Kidney (tissue), 22 donors: ENCODE data around the gene TNFRSF1B. TPM values are rescaled to one million over a fixed set of nuclear protein-coding genes. Genes with fewer than 3 reads are reported as not detected.

Experiments
- DNase-seq, 5 donors: peaks; one replicate each; pipeline ENCODE4 v3.0.0-alpha.2; 2013 to 2020
- FAIRE-seq: peaks from 2 replicates; lab custom pipeline; 2012; peaks lifted over from hg19 to GRCh38; lab: Jason Lieb, UNC
- H3K27ac ChIP-seq, 2 donors: one replicate each; pipeline ENCODE4 v1.7.0; 2013; ENCODE audit warnings: low read depth in 2 of 2, low read length in 2 of 2, inconsistent platforms in 1 of 2
- H3K27me3 ChIP-seq: one replicate; pipeline ENCODE4 v1.7.1; 2013; ENCODE audit warnings: low read length, inconsistent platforms; ENCODE audit not compliant: control insufficient read depth, insufficient read depth
- H3K36me3 ChIP-seq, 3 donors: one replicate each; pipeline versions ENCODE4 v1.7.0 to v1.7.1; 2013; ENCODE audit warnings: low read length in 3 of 3, control low read depth in 1 of 3, inconsistent platforms in 1 of 3; ENCODE audit not compliant: insufficient read depth in 3 of 3, control insufficient read depth in 2 of 3
- H3K4me1 ChIP-seq, 3 donors: one replicate each; pipeline versions ENCODE4 v1.7.0 to v1.7.1; 2013; ENCODE audit warnings: low read length in 3 of 3, inconsistent platforms in 1 of 3, low read depth in 1 of 3; ENCODE audit not compliant: control insufficient read depth in 2 of 3, insufficient read depth in 2 of 3
- H3K4me3 ChIP-seq, 3 donors: one replicate each; pipeline versions ENCODE4 v1.7.0 to v1.8.1; 2013; ENCODE audit warnings: low read length in 3 of 3, control low read depth in 1 of 3, inconsistent platforms in 1 of 3
- H3K9ac ChIP-seq, 3 donors: one replicate each; pipeline versions ENCODE4 v1.7.0 to v1.7.1; 2013; ENCODE audit warnings: low read length in 3 of 3, control low read depth in 1 of 3, inconsistent platforms in 1 of 3
- H3K9me3 ChIP-seq, 3 donors: one replicate each; pipeline versions ENCODE4 v1.7.0 to v1.7.1; 2013; ENCODE audit warnings: low read length in 3 of 3, control low read depth in 1 of 3, inconsistent platforms in 1 of 3; ENCODE audit not compliant: control insufficient read depth in 2 of 3, insufficient read depth in 1 of 3
- CTCF ChIP-seq: IDR thresholded peaks from 3 replicates; pipeline ENCODE4 v1.5.1; 2012; ENCODE audit warnings: mild to moderate bottlenecking, moderate library complexity, borderline replicate concordance; ENCODE audit not compliant: insufficient read depth; ENCODE audit errors: extremely low read depth
- intact Hi-C: fragments of 100-400 bp; cut with DNase I; formaldehyde crosslinking; loops from one replicate; pipeline ENCODE4 v1.11.1; 2022
- long read RNA-seq, 10 donors: library from polyadenylated mRNA in 1 of 10; unstranded in 1 of 10; transcript quantifications; one replicate each; pipeline ENCODE4 v2.0.0 and lab custom pipeline, GENCODE V29; 2021 to 2026
- polyA plus RNA-seq: library from polyadenylated mRNA; stranded (reverse); fragments of 350-450 nt; fragmentation: Illumina TruSeq; extraction: RNeasy Lipid Tissue Mini Kit (QIAGEN cat#74804); gene quantifications from one replicate; pipeline ENCODE4 v1.2.3, GENCODE V29; 2014; ENCODE audit warnings: low read depth, low replicate concordance; ENCODE audit not compliant: insufficient read depth
- total RNA-seq: library from RNA; stranded (reverse); fragmentation: NEBNext Ultra II Directional; extraction: Animal tissue kit (Norgen Biotek cat#: 25700); gene quantifications from one replicate; pipeline ENCODE4 v1.2.1, GENCODE V29; 2021
- donor health status: control.
- donor health status: control.
- donor health status: control.
- donor health status: control.
- donor health status: control.
- donor health status: DM: yes; HTN: yes; CAD: no.
- donor health status: Normal renal cell carcinoma (clear cell type).

Gene TNFRSF1B
- total RNA-seq (47.1 TPM), polyA plus RNA-seq (7.7 TPM)
- long read RNA-seq, donor 1, result 0 reads
- long read RNA-seq, donor 2, result 0 reads
- long read RNA-seq, donor 3, partial matches to known transcripts, result 5 of 5 reads
- long read RNA-seq, donor 3, other reads (novel, unspliced or antisense), result 0 of 5 reads
- long read RNA-seq, donor 4, partial matches to known transcripts, result 0 of 1 reads
- long read RNA-seq, donor 4, other reads (novel, unspliced or antisense), result 0 of 1 reads
- long read RNA-seq, donor 5, result 0 reads
- long read RNA-seq, donor 6, result 0 reads
- long read RNA-seq, donor 7, transcript TNFRSF1B-201 (10 exons, 3,683 nt), result major isoform, 15 of 38 reads
- long read RNA-seq, donor 7, partial matches to known transcripts, result 2 of 38 reads
- long read RNA-seq, donor 7, other reads (novel, unspliced or antisense), result 21 of 38 reads
- long read RNA-seq, donor 8, result 0 reads
- long read RNA-seq, donor 9, result 0 reads
- long read RNA-seq, donor 10, result 0 reads

DNA sequence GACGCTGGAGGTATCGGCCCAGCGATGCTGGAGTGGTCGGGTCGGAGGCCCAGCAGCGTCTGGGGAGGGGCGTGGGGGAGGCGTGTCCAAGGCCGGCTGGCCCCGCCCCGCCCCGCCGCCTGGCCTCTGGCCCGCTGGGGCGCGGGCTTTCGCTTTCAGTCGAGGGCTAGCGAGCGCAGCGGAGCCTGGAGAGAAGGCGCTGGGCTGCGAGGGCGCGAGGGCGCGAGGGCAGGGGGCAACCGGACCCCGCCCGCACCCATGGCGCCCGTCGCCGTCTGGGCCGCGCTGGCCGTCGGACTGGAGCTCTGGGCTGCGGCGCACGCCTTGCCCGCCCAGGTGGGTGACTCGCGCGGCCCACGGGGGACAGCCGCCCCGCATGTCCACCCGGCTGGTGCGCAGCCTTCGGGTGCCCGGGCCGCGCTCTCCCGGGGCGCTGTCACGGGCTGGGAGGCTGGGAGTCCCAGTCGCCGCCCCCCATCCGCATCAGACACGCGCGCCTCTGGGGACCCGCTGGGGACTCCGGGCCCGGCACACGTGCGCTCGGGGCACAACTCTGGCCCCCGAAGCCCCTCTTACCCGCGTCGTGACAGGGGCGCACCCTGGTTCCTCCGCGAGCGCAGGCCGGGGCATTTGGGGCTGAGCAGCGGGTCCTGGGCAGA lies at the start of gene TNFRSF1B:
Gene TNFRSF1B, plus strand, starts transcription at position 158 of the 659 bp plus-strand sequence. Its CDS starts 101 bp downstream, at position 259.
- peak within 1 kb of the TSS in 2 of 3 donors; percentile 55 to 65 for H3K4me3 ChIP-seq
- no peaks in the 10 kb centered on the region for H3K27me3 ChIP-seq
- peaks cover 0 to 11% (median 0%) of the 10 kb centered on the region in 3 donors for H3K4me1 ChIP-seq
- intact Hi-C loops, result no loop called here
- FAIRE-seq, result no peak
- no peak for TF ChIP-seq CTCF
- H3K9ac ChIP-seq, result peak within 1 kb of the TSS in 2 of 3 donors; percentile 44 to 73
- peak within 1 kb of the TSS; percentile 78 to 79 for H3K27ac ChIP-seq
- no peaks in the 10 kb centered on the region for H3K36me3 ChIP-seq
- DNase-seq, result peak in 4 of 5 donors; percentile 39 to 90 (median 68)
- no peaks in the 10 kb centered on the region for H3K9me3 ChIP-seq

DNA sequence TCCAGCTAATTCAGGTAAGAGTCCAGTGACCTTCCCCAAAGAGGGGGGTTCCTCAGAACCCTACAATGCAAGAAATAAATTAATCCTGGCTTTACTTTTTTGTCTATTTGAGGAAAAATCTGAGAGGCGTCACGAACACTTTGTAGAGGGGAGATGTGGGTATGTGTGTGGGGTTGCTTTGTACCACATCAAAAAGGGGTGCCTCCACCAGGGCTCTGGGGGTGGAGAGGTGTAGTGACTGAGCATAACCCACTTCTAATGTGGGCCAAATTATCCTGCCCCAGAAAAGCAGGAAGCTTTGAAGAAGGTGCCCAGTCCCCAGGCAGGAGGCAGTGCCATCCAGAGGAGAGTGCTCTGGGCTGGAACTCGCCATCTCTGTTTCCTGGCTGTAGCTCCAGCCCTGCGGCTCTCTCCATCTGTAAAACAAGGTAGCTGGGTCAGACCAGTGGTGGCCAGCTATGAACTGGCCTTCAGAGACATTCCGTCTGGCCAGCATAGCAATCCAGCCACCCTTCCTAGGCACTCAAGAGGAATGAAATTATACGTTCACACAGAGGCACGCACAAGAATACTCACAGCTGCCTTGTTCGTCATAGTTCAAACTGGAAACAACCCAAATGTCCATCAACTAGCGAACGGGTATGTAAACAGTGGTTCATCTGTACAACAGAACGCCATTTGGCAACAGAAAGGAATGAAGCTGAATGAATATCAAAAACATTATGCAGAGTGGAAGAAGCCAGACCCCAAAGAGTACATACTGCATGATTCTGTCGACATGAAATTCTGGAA lies 45.4 kb upstream of the TNFRSF1B start:
- intact Hi-C loops, result no loop called here
- no peaks in the 10 kb centered on the region for H3K27me3 ChIP-seq
- no peak overlapping the region for H3K4me3 ChIP-seq
- no peak overlapping the region for H3K27ac ChIP-seq
- H3K9ac ChIP-seq, result no peak overlapping the region
- TF ChIP-seq CTCF, result no peak
- H3K9me3 ChIP-seq, result no peaks in the 10 kb centered on the region
- H3K4me1 ChIP-seq, result peaks cover 0 to 3% (median 0%) of the 10 kb centered on the region in 3 donors
- DNase-seq (no peak), FAIRE-seq (no peak)
- H3K36me3 ChIP-seq, result no peaks in the 10 kb centered on the region

GRCh38 chr1:12123172-12123571 lies 43.6 kb upstream of the TNFRSF1B start:
- FAIRE-seq (no peak), DNase-seq (no peak)
- Histone ChIP-seq H3K4me1 (peaks cover 0 to 3% (median 0%) of the 10 kb centered on the region in 3 donors), H3K27ac (no peak overlapping the region), H3K4me3 (no peak overlapping the region), H3K9ac (no peak overlapping the region), H3K36me3 (no peaks in the 10 kb centered on the region), H3K27me3 (no peaks in the 10 kb centered on the region), H3K9me3 (no peaks in the 10 kb centered on the region)
- intact Hi-C loops, result no loop called here
- no peak for TF ChIP-seq CTCF
